Measurements from ENCODE around the gene PLK5.
"Not testable (repeated sequence)": the region's sequence is repeated elsewhere in the genome, so short reads cannot be mapped to it uniquely, and the experiment has no call there.

The PLK5 gene

GRCh38 chr19:1526979-1527649 lies 3.2 kb downstream of the PLK5 start:
- DNase-seq = no peak

DNA sequence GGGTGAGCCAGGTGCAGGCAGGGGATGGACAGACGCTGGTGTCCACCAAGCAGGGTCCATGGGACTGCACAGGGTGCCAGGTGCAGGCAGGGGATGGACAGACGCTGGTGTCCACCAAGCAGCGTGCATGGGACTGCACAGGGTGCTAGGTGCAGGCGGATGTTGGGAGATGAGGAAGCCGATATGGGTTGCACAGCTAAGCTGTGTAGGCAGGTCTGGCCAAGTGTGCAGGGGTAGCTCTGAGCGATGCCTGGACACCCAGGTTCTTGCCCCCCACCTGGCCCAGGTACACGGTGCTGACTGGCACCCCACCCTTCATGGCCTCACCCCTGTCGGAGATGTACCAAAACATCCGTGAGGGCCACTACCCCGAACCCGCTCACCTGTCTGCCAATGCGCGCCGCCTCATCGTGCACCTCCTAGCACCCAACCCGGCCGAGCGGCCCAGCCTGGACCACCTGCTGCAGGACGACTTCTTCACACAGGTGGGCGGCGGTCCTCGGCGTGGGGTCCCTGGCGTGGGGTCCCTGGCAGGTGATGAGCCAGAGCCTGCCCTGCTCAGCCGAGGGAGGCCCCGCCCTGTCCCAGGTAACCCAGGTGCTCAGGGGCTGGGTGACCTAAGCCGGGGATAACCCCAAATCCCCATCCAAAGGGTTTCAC lies 3.9 kb downstream of the PLK5 start:
- DNase-seq = no peak

DNA sequence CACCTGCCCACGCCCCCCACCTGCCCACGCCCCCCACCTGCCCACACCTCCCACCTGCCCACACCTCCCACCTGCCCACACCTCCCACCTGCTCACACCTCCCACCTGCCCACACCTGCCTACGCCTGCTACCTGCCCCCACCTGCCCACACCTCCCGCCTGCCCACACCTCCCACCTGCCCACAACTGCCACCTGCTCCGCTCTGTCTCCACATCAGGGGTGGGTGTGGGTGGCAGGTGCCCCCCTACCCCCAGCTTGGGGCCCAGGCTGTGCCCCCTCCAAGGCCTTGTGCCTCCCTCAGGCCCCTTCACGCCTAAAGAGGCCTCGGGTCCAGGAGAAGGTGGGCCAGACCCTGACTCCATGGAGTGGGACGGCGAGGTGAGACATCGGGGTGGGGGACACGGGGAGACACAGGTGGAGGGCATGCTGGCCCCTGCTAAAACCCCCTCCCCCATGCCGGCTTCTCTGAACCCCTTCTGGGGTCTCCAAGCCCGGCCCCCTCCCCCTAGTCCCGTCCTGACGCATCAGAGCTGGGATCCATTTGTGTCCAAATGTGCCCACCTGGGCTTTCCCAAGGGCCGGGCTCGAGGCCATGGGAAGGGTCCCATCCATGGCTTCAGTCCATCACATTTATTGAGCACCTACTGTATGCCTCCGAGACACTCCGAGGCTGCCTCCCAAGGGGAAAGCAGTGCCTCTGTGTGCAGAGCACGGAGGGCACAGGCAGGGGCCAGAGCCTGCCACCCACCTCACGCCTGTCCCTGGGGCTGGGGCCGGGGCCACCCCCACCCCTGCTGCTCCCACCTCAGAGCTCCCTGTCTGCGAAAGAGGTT lies 4.9 kb downstream of the PLK5 start:
- DNase-seq = no peak

DNA sequence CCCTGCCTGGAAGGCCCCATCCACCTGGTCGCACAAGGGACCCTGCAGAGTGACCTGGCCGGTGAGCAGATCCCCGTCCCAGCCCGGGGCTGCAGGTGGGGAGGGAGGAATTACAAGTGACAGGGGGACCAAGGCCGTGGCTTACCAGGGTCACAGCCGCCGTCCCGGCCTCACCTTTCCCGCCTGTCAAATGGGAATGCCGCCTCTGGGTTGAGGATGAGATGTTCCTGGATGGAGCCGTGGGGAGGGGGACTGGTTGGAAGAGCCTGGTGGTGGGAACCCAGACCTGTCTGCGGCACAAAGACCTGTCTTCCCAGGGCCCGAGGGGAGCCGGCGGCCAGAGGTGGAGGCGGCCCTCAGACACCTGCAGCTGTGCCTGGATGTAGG lies 5.5 kb downstream of the PLK5 start:
- DNase-seq = no peak

- DNase-seq = not testable (repeated sequence)
Observed at GRCh38 chr19:1530856-1531255, 7.0 kb downstream of the PLK5 start.

DNA sequence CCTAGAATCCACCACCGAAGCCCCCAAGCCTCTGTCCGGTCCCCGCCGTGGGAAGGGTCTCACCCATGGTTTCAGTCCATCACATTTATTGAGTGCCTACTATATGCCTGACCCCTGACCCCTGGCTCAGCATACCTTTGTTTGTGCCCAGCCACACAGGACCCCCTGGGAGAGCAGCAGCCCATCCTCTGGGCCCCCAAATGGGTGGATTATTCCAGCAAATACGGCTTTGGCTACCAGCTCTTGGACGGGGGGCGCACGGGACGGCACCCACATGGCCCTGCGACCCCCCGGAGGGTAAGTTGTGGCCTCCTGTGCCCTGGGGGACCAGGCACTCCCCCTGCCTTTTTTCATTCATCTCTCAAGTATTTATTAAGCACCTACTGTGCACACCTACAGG lies 7.7 kb downstream of the PLK5 start:
- DNase-seq = no peak

- no peak for DNase-seq
Observed at GRCh38 chr19:1532003-1532402, 8.1 kb downstream of the PLK5 start.

GRCh38 chr19:1533510-1534150 lies 9.8 kb downstream of the PLK5 start:
- DNase-seq = no peak

DNA sequence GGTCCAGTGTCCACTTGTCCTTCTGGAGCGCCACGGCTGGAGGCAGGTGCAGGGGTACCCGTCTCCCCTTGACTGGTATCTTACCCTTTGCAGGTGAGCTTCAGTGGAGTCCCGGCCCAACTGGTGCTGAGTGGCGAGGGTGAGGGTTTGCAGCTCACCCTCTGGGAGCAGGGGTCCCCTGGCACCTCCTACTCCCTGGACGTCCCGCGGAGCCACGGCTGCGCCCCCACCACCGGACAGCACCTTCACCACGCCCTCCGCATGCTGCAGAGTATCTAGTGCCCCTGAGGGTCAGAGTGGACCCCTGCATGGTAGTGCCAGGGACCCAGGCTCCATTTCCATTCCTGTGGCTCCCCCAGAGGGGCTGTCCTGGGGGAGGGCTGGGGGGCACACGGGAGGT lies 11.1 kb downstream of the PLK5 start:
- DNase-seq = no peak

- not testable (repeated sequence) for DNase-seq
Observed at GRCh38 chr19:1535699-1536098, 11.8 kb downstream of the PLK5 start.

GRCh38 chr19:1538978-1539377 lies 15.1 kb downstream of the PLK5 start:
- no peak for DNase-seq

DNA sequence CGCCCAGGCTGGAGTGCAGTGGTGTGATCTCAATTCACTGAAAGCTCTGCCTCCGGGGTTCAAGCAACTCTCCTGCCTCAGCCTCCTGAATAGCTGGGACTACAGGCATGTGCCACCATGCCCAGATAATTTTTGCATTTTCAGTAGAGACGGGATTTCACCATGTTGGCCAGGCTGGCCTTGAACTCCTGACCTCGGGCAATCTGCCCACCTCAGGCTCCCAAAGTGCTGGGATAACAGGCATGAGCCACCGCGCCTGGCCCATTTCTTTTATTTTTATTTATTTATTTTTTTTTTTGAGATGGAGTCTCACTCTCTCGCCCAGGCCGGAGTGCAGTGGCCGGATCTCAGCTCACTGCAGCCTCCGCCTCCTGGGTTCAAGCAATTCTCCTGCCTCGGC lies 15.9 kb downstream of the PLK5 start:
- not testable (repeated sequence) for DNase-seq

DNA sequence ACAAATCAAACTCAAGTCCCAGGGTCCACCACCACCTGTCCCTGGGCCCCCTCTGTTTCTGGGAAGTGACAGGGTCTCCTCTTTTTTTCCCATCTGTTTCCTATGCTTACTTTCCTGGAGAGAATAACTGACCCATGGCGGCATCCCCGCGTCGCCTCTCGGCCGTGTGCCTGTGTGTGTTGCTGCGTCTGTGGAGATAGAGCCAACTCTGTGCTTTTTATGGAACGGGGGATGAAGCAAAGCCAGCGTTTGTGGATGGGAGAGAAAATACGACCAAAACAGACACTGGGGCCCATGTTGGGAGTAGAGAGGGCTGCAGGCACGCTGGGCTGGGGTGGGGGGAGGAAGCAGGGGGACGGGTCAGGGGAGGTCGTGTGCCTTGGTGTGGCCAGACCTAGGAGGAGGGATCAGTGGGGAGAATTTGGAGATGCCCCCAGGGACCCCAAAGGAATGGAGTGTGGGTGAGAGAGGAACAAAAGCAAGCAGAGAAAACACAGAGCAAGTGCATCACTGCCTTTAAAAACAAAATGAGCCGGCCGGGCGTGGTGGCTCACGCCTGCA lies 16.6 kb downstream of the PLK5 start:
- DNase-seq = no peak

DNA sequence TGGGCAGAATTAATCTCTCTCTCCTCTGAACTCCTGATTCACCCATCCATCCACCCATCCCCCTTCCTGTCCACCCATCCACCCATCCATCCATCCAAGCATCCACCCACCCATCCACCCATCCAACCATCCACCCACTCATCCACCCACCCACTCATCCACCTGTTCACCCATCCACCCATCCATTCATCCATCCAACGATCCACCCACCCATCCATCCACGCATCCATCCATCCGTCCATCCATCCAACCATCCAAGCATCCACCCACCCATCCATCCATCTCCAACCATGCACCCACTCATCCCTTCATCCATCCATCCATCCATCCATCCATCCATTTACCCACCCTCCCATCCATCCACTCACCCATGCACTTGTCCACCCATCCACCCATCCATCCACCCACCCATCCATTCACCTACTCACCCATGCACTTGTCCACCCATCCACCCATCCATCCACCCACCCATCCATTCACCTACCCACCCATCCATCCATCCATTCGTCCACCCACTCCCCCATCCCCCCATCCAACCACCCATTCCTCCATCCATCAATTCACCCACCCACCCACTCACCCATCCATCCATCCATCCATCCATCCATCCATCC lies 25.6 kb downstream of the PLK5 start:
- no peak for DNase-seq

- no peak for DNase-seq
Observed at GRCh38 chr19:1551068-1552040, 27.5 kb downstream of the PLK5 start.

DNA sequence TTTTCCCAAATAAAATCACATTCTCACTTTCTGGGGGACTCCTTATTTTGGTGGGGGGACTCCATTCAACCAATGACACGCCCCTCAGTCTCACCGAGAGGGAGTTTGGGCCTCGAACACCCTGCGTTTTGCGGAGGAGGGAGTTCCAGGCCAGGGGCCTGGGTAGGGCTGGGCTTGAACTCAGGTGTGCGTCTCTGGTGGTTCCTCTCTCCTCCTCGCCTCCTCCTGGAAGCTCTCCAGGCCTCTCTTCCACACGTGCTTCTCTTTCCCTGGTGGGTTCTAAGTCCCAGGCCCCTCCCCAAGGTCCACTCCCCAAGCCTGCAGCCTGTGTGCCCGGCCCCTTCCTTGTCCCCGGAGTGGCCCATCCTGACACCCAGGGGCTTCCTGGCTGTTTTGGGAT lies 29.5 kb downstream of the PLK5 start:
- DNase-seq = no peak

- DNase-seq = no peak
Observed at GRCh38 chr19:1554968-1555367, 31.1 kb downstream of the PLK5 start.

DNA sequence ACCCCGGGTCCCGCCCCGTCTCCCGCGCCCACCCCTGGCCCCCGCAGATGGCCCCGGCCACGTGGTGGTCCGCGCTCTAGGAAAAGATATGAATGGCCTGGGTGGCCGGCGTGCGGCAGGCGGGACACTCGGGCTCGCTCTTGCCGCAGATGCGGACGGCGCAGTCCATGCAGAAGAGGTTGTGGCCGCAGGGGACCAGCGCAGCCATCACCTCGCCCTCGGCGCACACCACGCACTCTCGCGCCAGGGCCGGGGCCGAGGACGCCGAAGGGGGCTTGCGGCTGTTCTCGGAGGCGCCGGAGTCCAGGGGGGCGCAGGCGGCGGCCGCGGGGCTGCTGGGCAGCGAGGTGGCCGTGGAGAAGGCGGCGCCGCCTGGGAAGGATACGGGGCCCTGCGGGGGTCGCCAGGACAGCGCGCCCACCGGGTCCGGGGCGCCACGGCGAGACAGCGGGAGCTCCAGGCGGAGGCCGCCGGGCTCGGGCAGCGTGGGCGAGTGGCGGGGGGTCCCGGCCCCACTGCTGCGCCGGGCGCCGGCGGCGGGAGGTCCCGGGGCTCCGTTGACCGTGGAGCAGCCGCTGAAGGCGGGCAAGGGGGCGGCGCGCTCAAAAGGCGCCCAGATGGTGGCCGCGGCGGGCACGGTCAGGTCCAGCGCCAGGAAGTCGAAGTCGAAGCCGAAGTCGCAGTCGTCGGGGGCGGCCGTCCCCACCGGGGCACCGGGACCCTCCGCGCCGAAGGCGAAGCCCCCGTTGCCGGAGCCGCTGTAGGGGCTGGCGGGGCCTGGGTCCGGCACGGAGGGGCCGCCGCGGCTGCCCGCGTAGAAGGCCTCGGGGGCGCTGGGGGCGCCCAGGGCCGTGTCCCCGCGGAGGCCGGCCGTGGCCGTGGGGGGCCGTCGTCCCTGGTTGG lies 31.9 kb downstream of the PLK5 start:
- DNase-seq = no peak

DNA sequence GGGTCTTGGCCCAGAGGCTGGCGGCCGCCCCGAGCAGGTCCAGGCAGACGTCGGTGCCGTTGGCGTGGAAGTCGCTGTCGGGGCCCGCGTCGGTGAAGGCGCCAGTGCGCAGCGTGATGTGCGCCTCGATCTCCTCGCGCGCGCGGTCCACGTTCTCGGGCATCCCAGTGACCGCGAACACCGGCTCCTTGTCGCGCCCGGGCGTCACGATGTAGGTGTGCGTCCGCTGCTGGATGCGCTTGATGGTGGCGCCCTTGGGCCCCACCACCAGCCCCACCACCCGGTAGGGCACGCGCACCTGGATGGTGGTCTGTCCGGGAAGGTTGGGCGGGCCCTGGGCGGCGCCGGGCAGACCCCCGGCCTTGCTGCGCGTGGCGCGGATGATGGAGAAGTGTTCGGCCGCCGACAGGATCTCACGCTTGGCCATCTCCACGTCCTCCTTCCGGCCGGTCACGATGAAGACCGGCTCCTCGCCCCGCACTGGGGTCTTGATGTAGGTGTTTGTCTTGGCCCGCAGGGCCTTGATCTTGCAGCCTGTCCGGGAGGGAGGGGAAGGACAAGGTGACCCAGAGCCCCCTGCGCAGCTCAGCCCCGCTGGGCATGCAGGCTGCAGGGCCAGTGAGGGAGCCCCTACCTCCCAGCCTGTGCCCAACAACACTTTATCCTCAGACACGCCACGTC lies 32.7 kb downstream of the PLK5 start:
- no peak for DNase-seq

- DNase-seq = no peak
Observed at GRCh38 chr19:1558552-1558951, 34.7 kb downstream of the PLK5 start.

Measured in NCI-H1092 (cell line).